ENCODE results near the gene SAMM50.

The SAMM50 gene

DNA sequence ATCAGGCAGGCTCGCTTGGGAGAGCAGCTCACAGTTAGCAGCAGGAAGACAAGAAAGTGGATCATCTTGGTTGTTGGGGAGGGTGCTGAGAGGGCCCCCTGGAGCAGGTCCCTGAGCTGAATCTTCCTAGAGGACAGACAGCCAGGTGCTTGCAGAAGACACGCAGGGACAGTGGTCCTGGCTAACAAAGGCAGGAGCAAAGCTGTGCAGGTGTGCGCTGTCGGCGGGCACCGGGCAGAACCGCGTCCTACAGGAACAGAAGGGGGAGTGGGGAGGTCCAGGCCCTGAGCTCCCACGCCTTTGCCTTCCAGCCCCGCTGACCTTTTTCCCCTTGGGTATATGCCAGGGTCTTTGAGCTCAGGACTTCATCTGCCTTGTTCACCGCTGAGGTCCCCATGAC, 38.8 kb downstream of the SAMM50 start:
- CTCF ChIA-PET, result interaction anchor here (0.7 to 12.5 kb wide), 30 partner anchors 9 to 683 kb away, joined by 3 to 328 read pairs (median 6); partner anchors contain the start of genes PARVB and PARVG
- H3K27ac ChIP-seq (ENCODE audit: insufficient read depth in 1 of 2, low read depth in 1 of 2, low read length in 2 of 2, poor library complexity in 1 of 2, severe bottlenecking in 2 of 2), result no peak overlapping the region
- 88% methylated on average over 10 of the region's 11 CpGs for WGBS (ENCODE audit: insufficient coverage)

DNA sequence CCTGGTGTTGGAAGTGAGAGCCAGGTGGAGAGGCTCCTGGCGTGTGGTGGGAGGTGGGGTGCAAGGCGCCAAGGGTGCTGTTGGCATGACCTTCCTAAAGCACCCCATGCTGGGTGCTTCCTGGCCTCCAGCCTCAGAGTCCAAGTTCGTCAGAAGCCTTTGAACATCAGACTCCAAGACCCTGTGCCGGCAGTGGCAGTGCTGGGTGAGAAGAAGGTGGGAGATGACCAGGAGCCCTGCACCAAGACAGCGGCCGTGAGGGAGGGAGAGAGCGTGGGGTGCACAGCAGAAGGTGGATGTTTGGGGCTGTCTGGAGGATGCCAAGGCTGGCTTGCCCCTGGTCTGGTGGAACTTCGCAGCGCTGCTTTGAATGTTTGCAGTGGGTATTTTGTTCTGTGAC, 39.2 kb downstream of the SAMM50 start:
- POLR2A ChIA-PET, result no interaction called here
- no peaks in the 10 kb centered on the region for H3K9me3 ChIP-seq (ENCODE audit: control extremely low read depth in 1 of 5, control insufficient read depth in 4 of 5, insufficient read depth in 2 of 5, low read depth in 1 of 5, low read length in 4 of 5)
- no peak for DNase-seq
- peaks cover 9 to 77% (median 49%) of the 10 kb centered on the region in 4 experiments for H3K36me3 ChIP-seq (ENCODE audit: control insufficient read depth in 4 of 4, insufficient read depth in 4 of 4, low read length in 3 of 4)
- H3K27ac ChIP-seq (ENCODE audit: insufficient read depth in 1 of 2, low read depth in 1 of 2, low read length in 2 of 2, poor library complexity in 1 of 2, severe bottlenecking in 2 of 2), result no peak overlapping the region
- CTCF ChIA-PET, result interaction anchor here (0.9 to 12.5 kb wide), 17 partner anchors 9 to 632 kb away, joined by 3 to 328 read pairs (median 5); partner anchors contain the start of gene PARVG
- no peaks in the 10 kb centered on the region for H3K27me3 ChIP-seq (replicated peaks in 2 of 5; ENCODE audit: control insufficient read depth in 4 of 5, insufficient read depth in 5 of 5, low read length in 4 of 5)
- no peak overlapping the region for H3K4me3 ChIP-seq (ENCODE audit: control insufficient read depth in 1 of 7, extremely low read depth in 1 of 7, insufficient read depth in 4 of 7, low read depth in 2 of 7, low read length in 6 of 7)
- H3K4me1 ChIP-seq (ENCODE audit: control extremely low read depth in 1 of 4, control insufficient read depth in 4 of 4, insufficient read depth in 4 of 4, low read length in 3 of 4), result peaks cover 0 to 19% (median 13%) of the 10 kb centered on the region in 4 experiments
- 92% methylated on average over 7 of the region's 9 CpGs for WGBS (ENCODE audit: insufficient coverage)

More for the DNA sequence above, 38.8 kb downstream of the SAMM50 start:
- Histone ChIP-seq H3K4me1 (ENCODE audit: control extremely low read depth in 1 of 4, control insufficient read depth in 4 of 4, insufficient read depth in 4 of 4, low read length in 3 of 4) (peaks cover 0 to 19% (median 13%) of the 10 kb centered on the region in 4 experiments), H3K27me3 (replicated peaks in 2 of 5; ENCODE audit: control insufficient read depth in 4 of 5, insufficient read depth in 5 of 5, low read length in 4 of 5) (no peaks in the 10 kb centered on the region), H3K9me3 (ENCODE audit: control extremely low read depth in 1 of 5, control insufficient read depth in 4 of 5, insufficient read depth in 2 of 5, low read depth in 1 of 5, low read length in 4 of 5) (no peaks in the 10 kb centered on the region), H3K36me3 (ENCODE audit: control insufficient read depth in 4 of 4, insufficient read depth in 4 of 4, low read length in 3 of 4) (peaks cover 7 to 79% (median 49%) of the 10 kb centered on the region in 4 experiments), H3K4me3 (ENCODE audit: control insufficient read depth in 1 of 7, extremely low read depth in 1 of 7, insufficient read depth in 4 of 7, low read depth in 2 of 7, low read length in 6 of 7) (no peak overlapping the region)
- DNase-seq, result no peak
- POLR2A ChIA-PET, result interaction anchor here (1.7 kb wide), 1 partner anchor 92 kb away, joined by 5 read pairs; no protein-coding TSS in a partner anchor

DNA sequence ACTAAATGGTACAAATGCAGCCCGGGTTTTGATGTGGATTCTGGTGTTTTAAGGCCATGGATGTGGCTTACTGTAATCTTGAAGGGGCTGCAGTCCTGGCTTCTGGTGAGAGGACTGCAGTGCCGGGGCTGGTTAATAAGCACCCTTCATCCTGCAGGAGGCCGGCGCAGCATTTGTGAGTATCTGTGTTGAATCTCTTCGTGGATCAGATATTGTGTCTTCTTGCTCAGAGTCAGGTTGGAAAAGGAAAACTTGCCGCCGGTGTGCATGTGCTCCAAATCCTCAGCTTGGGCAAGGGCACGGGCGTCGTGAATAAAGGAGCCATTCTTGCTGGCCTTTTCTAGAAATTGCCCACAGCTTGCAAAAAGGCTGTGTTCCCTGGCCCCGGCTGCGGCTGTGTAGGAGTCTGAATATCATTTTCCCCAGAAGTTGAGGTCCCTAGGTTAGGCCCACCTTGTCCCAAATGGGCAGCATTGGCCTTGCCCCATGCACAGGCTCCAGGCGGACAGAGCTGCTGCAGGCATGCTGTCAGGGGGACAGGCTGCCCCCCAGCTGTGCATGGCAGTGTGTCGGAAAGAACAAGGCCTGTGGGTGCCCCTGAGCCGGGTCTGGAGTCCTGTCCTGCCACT, 39.9 kb downstream of the SAMM50 start:
- H3K4me3 ChIP-seq (ENCODE audit: control insufficient read depth in 1 of 7, extremely low read depth in 1 of 7, insufficient read depth in 4 of 7, low read depth in 2 of 7, low read length in 6 of 7), result peak overlapping the region in 1 of 7 experiments; percentile 72
- H3K27me3 ChIP-seq (replicated peaks in 2 of 5; ENCODE audit: control insufficient read depth in 4 of 5, insufficient read depth in 5 of 5, low read length in 4 of 5), result no peaks in the 10 kb centered on the region
- H3K4me1 ChIP-seq (ENCODE audit: control extremely low read depth in 1 of 4, control insufficient read depth in 4 of 4, insufficient read depth in 4 of 4, low read length in 3 of 4), result peaks cover 0 to 19% (median 13%) of the 10 kb centered on the region in 4 experiments
- DNase-seq, result no peak
- WGBS (ENCODE audit: insufficient coverage), result 98% methylated on average over 14 of the region's 15 CpGs
- no peaks in the 10 kb centered on the region for H3K9me3 ChIP-seq (ENCODE audit: control extremely low read depth in 1 of 5, control insufficient read depth in 4 of 5, insufficient read depth in 2 of 5, low read depth in 1 of 5, low read length in 4 of 5)
- ChIA-PET CTCF (interaction anchor here (1.3 to 12.5 kb wide), 7 partner anchors 19 to 631 kb away, joined by 3 to 328 read pairs (median 24); no protein-coding TSS in a partner anchor), POLR2A (interaction anchor here (0.6 to 0.9 kb wide), 2 partner anchors 80 to 632 kb away, joined by 3 read pairs; no protein-coding TSS in a partner anchor)
- peaks cover 6 to 70% (median 43%) of the 10 kb centered on the region in 4 experiments for H3K36me3 ChIP-seq (ENCODE audit: control insufficient read depth in 4 of 4, insufficient read depth in 4 of 4, low read length in 3 of 4)
- H3K27ac ChIP-seq (ENCODE audit: insufficient read depth in 1 of 2, low read depth in 1 of 2, low read length in 2 of 2, poor library complexity in 1 of 2, severe bottlenecking in 2 of 2), result no peak overlapping the region

DNA sequence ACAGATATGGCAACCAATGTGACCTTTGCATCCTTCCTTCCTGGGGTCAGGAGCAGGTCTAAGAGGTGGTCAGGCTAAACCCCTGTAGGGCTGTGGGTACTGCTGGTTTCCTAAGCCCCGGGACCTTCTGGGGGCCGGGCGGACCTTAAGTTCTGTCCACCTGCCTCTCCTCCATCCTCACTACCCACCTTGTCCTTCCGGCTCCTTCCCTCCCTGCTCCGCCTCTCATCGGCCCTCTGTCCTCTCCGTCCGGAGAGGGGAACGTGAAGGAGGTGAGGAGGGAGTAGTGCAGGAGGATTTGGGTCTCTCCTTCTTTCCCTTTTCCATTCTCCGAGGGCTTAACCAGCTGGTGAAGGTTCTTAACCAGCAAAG, 40.5 kb downstream of the SAMM50 start:
- peaks cover 3 to 66% (median 38%) of the 10 kb centered on the region in 4 experiments for H3K36me3 ChIP-seq (ENCODE audit: control insufficient read depth in 4 of 4, insufficient read depth in 4 of 4, low read length in 3 of 4)
- ChIA-PET CTCF (interaction anchor here (1.3 to 12.5 kb wide), 4 partner anchors 73 to 630 kb away, joined by 5 to 328 read pairs (median 24); no protein-coding TSS in a partner anchor), POLR2A (interaction anchor here (0.9 kb wide), 1 partner anchor 80 kb away, joined by 3 read pairs; no protein-coding TSS in a partner anchor)
- no peaks in the 10 kb centered on the region for H3K27me3 ChIP-seq (replicated peaks in 2 of 5; ENCODE audit: control insufficient read depth in 4 of 5, insufficient read depth in 5 of 5, low read length in 4 of 5)
- no peak for DNase-seq
- H3K4me1 ChIP-seq (ENCODE audit: control extremely low read depth in 1 of 4, control insufficient read depth in 4 of 4, insufficient read depth in 4 of 4, low read length in 3 of 4), result peaks cover 0 to 19% (median 13%) of the 10 kb centered on the region in 4 experiments
- 35% methylated on average over 2 of the region's 10 CpGs for WGBS (ENCODE audit: insufficient coverage)
- no peaks in the 10 kb centered on the region for H3K9me3 ChIP-seq (ENCODE audit: control extremely low read depth in 1 of 5, control insufficient read depth in 4 of 5, insufficient read depth in 2 of 5, low read depth in 1 of 5, low read length in 4 of 5)
- H3K27ac ChIP-seq (ENCODE audit: insufficient read depth in 1 of 2, low read depth in 1 of 2, low read length in 2 of 2, poor library complexity in 1 of 2, severe bottlenecking in 2 of 2), result peak overlapping the region in 1 of 2 experiments; percentile 1
- peak overlapping the region in 5 of 7 experiments; percentile 41 to 72 (median 48) for H3K4me3 ChIP-seq (ENCODE audit: control insufficient read depth in 1 of 7, extremely low read depth in 1 of 7, insufficient read depth in 4 of 7, low read depth in 2 of 7, low read length in 6 of 7)

DNA sequence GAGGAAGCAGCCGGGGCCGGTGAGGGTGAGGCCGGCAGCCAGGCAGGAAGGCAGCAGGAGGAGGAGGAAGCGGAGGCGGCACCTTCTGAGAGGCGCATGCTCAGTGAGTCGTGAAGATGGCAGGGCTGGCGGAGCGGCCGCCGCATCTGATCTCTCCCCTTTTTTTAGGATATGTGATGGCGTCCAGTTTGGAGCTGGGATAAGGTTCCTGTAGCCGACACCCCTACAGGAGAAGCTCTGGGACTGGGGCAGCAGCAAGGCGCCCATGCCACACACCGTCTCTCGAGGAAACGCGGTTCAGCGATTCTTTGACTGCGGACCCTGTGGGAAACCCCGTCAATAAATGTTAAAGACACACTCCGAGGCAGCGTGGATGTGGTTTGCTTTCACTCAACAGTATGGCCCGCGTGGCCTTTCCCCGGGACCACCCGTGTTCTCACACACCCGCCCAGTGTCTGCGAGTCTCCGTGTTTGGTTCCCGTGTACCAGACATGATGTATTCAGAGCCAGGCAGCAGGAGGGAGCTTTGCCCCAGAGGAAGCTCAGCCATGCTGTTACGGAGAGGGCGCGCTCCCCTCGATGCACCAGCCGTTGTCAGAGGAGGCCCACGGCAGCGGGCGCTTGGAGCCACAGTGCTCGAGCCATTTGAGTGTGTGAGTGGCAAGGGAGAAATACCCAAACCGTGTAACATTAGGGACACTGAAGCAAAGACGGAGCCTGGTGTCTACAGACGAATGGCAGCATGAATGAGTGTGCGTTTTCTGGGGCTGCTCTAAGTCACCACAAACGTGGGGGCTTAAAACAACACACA, 41.1 kb downstream of the SAMM50 start:
- CTCF ChIA-PET, result interaction anchor here (1.3 to 12.5 kb wide), 3 partner anchors 90 to 630 kb away, joined by 5 to 328 read pairs (median 8); no protein-coding TSS in a partner anchor
- Histone ChIP-seq H3K36me3 (ENCODE audit: control insufficient read depth in 4 of 4, insufficient read depth in 4 of 4, low read length in 3 of 4) (peaks cover 3 to 64% (median 35%) of the 10 kb centered on the region in 4 experiments), H3K4me1 (ENCODE audit: control extremely low read depth in 1 of 4, control insufficient read depth in 4 of 4, insufficient read depth in 4 of 4, low read length in 3 of 4) (peaks cover 0 to 19% (median 13%) of the 10 kb centered on the region in 4 experiments), H3K27ac (ENCODE audit: insufficient read depth in 1 of 2, low read depth in 1 of 2, low read length in 2 of 2, poor library complexity in 1 of 2, severe bottlenecking in 2 of 2) (peak overlapping the region in 1 of 2 experiments; percentile 1), H3K27me3 (replicated peaks in 2 of 5; ENCODE audit: control insufficient read depth in 4 of 5, insufficient read depth in 5 of 5, low read length in 4 of 5) (no peaks in the 10 kb centered on the region), H3K9me3 (ENCODE audit: control extremely low read depth in 1 of 5, control insufficient read depth in 4 of 5, insufficient read depth in 2 of 5, low read depth in 1 of 5, low read length in 4 of 5) (no peaks in the 10 kb centered on the region), H3K4me3 (ENCODE audit: control insufficient read depth in 1 of 7, extremely low read depth in 1 of 7, insufficient read depth in 4 of 7, low read depth in 2 of 7, low read length in 6 of 7) (peak overlapping the region in 6 of 7 experiments; percentile 28 to 72 (median 46))
- 68% methylated on average over 41 of the region's 45 CpGs for WGBS (ENCODE audit: insufficient coverage)
- POLR2A ChIA-PET, result interaction anchor here (0.9 kb wide), 1 partner anchor 79 kb away, joined by 3 read pairs; no protein-coding TSS in a partner anchor
- DNase-seq, result peak; percentile 70 to 76 (median 71)

DNA sequence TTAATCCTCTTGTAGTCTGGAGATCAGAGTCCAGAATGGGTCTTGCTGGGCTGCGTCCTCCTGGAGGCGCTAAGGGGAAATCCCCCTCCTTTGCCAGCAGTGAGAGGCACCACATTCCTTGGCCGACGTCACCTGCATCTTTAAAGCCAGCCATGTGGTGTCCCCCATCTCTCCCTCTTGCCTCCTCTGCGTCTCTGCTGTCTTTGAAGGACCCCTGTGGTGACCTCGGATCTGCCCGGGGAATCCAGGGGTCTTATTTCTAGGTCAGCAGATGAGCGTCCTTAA, 41.7 kb downstream of the SAMM50 start:
- Histone ChIP-seq H3K4me1 (ENCODE audit: control extremely low read depth in 1 of 4, control insufficient read depth in 4 of 4, insufficient read depth in 4 of 4, low read length in 3 of 4) (peaks cover 0 to 19% (median 13%) of the 10 kb centered on the region in 4 experiments), H3K4me3 (ENCODE audit: control insufficient read depth in 1 of 7, extremely low read depth in 1 of 7, insufficient read depth in 4 of 7, low read depth in 2 of 7, low read length in 6 of 7) (no peak overlapping the region), H3K36me3 (ENCODE audit: control insufficient read depth in 4 of 4, insufficient read depth in 4 of 4, low read length in 3 of 4) (peaks cover 3 to 59% (median 32%) of the 10 kb centered on the region in 4 experiments), H3K27ac (ENCODE audit: insufficient read depth in 1 of 2, low read depth in 1 of 2, low read length in 2 of 2, poor library complexity in 1 of 2, severe bottlenecking in 2 of 2) (no peak overlapping the region), H3K9me3 (ENCODE audit: control extremely low read depth in 1 of 5, control insufficient read depth in 4 of 5, insufficient read depth in 2 of 5, low read depth in 1 of 5, low read length in 4 of 5) (no peaks in the 10 kb centered on the region), H3K27me3 (replicated peaks in 2 of 5; ENCODE audit: control insufficient read depth in 4 of 5, insufficient read depth in 5 of 5, low read length in 4 of 5) (no peaks in the 10 kb centered on the region)
- no peak for DNase-seq
- ChIA-PET CTCF (interaction anchor here (12.5 kb wide), 1 partner anchor 89 kb away, joined by 328 read pairs; no protein-coding TSS in a partner anchor), POLR2A (no interaction called here)
- 92% methylated on average over 6 of the region's 8 CpGs for WGBS (ENCODE audit: insufficient coverage)

Data from common myeloid progenitor, CD34-positive (primary cell).